ENCODE results near the gene SAMD4B.
"Not testable (repeated sequence)": the region's sequence is repeated elsewhere in the genome, so short reads cannot be mapped to it uniquely, and the experiment has no call there.

Gene SAMD4B

GRCh38 chr19:39306075-39306474 is 36.1 kb upstream of the SAMD4B start:
- DNase-seq (ENCODE audit: low read depth), result no peak
- TF ChIP-seq CTCF (IDR thresholded peaks at IDR 0.05; ENCODE audit: control insufficient read depth, insufficient read depth, low read depth, low read length, missing control alignments), result no peak
- no peak overlapping the region for H3K4me3 ChIP-seq (ENCODE audit: control insufficient read depth, low read depth, low read length)

- H3K4me3 ChIP-seq (ENCODE audit: control insufficient read depth, low read depth, low read length), result no peak overlapping the region
- no peak for TF ChIP-seq CTCF (IDR thresholded peaks at IDR 0.05; ENCODE audit: control insufficient read depth, insufficient read depth, low read depth, low read length, missing control alignments)
- DNase-seq (ENCODE audit: low read depth), result no peak
These were observed 35.0 kb upstream of the SAMD4B start for GRCh38 chr19:39307046-39307821.

GRCh38 chr19:39307822-39308530 is 34.2 kb upstream of the SAMD4B start:
- no peak overlapping the region for H3K4me3 ChIP-seq (ENCODE audit: control insufficient read depth, low read depth, low read length)
- no peak for DNase-seq (ENCODE audit: low read depth)
- TF ChIP-seq CTCF (IDR thresholded peaks at IDR 0.05; ENCODE audit: control insufficient read depth, insufficient read depth, low read depth, low read length, missing control alignments), result no peak

- no peak for DNase-seq (ENCODE audit: low read depth)
- no peak for TF ChIP-seq CTCF (IDR thresholded peaks at IDR 0.05; ENCODE audit: control insufficient read depth, insufficient read depth, low read depth, low read length, missing control alignments)
- H3K4me3 ChIP-seq (ENCODE audit: control insufficient read depth, low read depth, low read length), result no peak overlapping the region
These were observed 33.5 kb upstream of the SAMD4B start for GRCh38 chr19:39308531-39309304.

- not testable (repeated sequence) for H3K4me3 ChIP-seq (ENCODE audit: control insufficient read depth, low read depth, low read length); DNase-seq (ENCODE audit: low read depth)
These were observed 32.9 kb upstream of the SAMD4B start for GRCh38 chr19:39309305-39309670.

GRCh38 chr19:39310558-39311311 is 31.5 kb upstream of the SAMD4B start:
- DNase-seq (ENCODE audit: low read depth), result no peak
- TF ChIP-seq CTCF (IDR thresholded peaks at IDR 0.05; ENCODE audit: control insufficient read depth, insufficient read depth, low read depth, low read length, missing control alignments), result no peak
- H3K4me3 ChIP-seq (ENCODE audit: control insufficient read depth, low read depth, low read length), result no peak overlapping the region

Measured in AG09309 (cell line).